ENCODE data around the gene ZSCAN12. TPM values are rescaled to one million over a fixed set of nuclear protein-coding genes. Genes with fewer than 3 reads are reported as not detected.

ZSCAN12 gene
- total RNA-seq, 1 experiment from 2014 or later: 0.81 TPM

GRCh38 chr6:28390688-28391087 is 8.9 kb downstream of the ZSCAN12 start (continued):
- no peak for TF ChIP-seq REST (IDR thresholded peaks at IDR 0.05; ENCODE audit: low read depth)
- no peak for TF ChIP-seq EZH2phosphoT487 (IDR thresholded peaks at IDR 0.05; ENCODE audit: borderline replicate concordance)
- no peak for TF ChIP-seq SIN3A (IDR thresholded peaks at IDR 0.05; ENCODE audit: low read depth)
- TF ChIP-seq ZFX (IDR thresholded peaks at IDR 0.05): no peak
- TF ChIP-seq SRF (IDR thresholded peaks at IDR 0.05; ENCODE audit: low read depth): no peak
- no peak for TF ChIP-seq ZNF274 (IDR thresholded peaks at IDR 0.05; ENCODE audit: low read depth, low read length)
- no peak for TF ChIP-seq POLR2AphosphoS5 (IDR thresholded peaks at IDR 0.05; ENCODE audit: low read depth, low read length)
- TF ChIP-seq ZBTB33 (IDR thresholded peaks at IDR 0.05; ENCODE audit: extremely low read depth, insufficient replicate concordance, low read length): no peak
- no peak for TF ChIP-seq CBX3 (IDR thresholded peaks at IDR 0.05; ENCODE audit: low read depth)
- TF ChIP-seq POLR2A (IDR thresholded peaks at IDR 0.05; ENCODE audit: borderline replicate concordance, extremely low read depth, insufficient read depth, insufficient read length): no peak
